ENCODE data around the gene TFPT.

The TFPT gene

DNA sequence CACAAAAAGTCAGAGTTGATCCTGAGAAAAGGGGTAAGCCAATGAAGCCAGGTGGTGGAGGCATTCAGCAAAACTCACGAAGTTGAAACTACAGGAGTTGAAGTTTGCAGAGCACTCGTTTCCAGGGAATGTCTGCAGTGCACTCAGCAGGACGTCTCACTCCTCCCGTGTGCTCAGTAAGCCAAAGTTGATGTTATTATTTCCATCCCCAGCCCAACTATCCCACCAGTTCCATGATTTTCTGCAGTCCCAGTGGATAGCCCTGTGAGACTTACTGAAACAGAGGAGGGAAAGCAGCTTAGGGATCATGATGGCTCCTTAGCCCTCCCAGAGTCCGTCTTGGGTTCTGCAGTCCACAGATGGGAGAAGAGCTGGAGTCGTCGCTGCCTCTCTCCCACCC, 34.4 kb downstream of the TFPT start, which contains the start of gene TARM1:
TSS of gene TARM1 (minus strand) at position 334 of the 400 bp plus-strand sequence. CDS start at position 309, 25 bp downstream.
- in situ Hi-C loops (cut with MboI; ENCODE audit: low sequenced_read_pairs): no loop called here

DNA sequence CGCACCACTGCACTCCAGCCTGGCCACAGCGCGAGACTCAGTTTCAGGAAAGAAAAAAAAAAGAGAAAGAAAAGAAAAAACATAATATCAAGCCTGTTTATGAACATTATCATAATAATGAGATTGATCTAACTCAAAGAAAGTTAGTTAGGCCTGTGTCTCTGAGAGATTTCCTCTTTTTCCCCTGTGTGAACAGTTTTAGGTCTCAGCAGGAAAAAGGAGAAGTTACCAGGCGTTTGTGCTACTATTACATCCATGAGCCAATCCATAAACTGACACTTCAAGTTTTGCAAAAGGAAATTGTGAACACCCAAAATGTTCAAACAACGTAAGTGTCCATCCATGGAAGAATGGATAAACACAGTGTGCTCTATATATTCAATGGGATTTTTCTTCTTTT, 38.1 kb downstream of the TFPT start:
- in situ Hi-C loops (cut with MboI; ENCODE audit: low sequenced_read_pairs): no loop called here

DNA sequence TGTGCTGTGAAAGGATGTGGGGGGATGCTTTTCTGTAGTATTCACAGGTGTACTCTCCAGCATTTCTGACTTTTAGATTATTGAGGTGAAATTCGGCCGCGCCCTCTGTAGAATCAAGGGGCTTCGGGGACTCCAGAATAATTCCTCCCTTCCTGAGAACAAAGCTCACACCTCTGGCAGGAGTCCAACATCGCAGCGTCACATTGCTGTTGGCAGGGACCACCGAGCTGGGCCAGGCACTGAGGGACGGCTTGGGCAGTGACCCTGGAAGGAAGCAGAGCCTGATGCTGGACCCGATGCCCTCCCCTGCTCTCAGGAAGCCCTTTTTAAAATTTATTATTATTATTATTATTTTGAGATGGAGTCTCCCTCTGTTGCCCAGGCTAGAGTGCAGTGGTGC, 40.6 kb downstream of the TFPT start:
- in situ Hi-C loops (cut with MboI; ENCODE audit: low sequenced_read_pairs): no loop called here

DNA sequence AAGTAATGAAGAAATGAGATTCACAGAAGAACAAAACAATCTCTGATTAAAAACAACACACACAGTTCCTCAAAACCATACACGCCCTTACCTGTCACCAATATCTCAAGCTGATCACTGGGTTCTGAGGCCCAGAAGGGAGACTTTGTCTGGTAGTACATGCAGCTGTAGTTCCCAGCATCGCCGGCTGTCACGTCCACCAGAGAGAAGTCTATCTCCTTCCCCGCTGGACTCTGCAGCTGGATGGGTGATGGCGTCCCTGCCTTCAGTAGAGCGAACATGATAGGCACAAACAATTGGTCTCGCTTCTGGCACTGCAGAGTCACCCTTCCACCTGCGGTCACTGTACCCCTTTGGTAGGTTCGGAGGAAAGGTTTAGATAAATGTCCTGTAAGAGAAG, 41.6 kb downstream of the TFPT start:
- in situ Hi-C loops (cut with MboI; ENCODE audit: low sequenced_read_pairs): no loop called here

DNA sequence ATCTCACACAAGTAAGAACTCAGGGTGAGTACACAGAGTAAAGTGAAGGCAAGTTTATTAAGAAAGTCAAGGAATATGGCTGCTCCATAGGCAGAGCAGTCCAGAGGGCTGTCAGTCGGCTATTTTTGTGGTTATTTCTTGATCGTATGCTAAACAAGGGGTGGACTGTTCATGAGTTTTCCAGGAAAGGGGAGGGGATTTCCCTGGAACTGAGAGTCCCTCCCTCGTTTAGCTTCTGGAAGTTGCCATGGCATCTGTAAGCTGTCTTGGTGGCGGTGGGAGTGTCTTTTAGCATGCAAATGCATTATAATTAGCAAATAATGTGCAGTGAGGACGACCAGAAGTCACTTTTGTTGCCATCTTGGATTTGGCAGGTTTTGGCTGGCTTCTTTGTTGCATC, 46.0 kb downstream of the TFPT start:
- in situ Hi-C loops (cut with MboI; ENCODE audit: low sequenced_read_pairs): no loop called here

DNA sequence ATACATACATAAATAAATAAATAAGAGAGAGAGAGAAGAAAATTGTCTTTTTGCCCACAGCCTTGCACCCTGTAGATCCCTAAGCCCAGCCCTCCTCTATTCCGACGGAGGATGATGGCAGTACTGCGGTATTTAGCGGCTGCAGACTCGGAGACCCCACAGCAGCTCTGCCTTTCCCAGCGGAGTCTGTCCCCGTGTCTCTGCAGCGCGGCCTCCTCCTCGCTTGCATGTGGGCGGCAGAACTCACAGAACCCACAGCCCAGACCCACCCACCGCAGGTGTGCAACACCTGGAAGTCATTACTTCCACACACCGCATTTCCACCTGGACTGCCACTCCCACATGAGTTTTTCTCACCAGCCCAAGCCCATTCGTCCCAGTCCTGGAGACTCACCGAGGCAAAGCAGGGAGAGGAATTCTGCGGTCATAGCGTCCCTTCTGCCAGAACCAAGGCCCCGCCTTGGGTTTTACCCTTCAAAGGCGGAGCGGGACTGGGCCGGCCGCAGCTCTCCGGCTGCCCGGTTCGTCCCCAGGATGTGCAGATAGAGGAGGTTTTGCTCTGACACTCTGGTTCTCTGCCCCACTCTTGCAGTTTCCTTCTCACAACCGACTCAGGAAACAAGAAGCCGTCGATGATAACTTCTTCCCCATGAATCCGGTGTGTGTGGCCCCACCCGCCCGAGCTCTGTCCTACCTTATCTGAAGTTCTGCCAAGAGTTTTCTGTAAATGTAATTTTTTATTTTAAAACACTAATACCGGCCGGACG, 51.9 kb downstream of the TFPT start, which contains the start of gene VSTM1:
TSS of gene VSTM1 (minus strand) at position 548 of the 767 bp plus-strand sequence. CDS start at position 428, 120 bp downstream.
- in situ Hi-C loops (cut with MboI; ENCODE audit: low sequenced_read_pairs): no loop called here

DNA sequence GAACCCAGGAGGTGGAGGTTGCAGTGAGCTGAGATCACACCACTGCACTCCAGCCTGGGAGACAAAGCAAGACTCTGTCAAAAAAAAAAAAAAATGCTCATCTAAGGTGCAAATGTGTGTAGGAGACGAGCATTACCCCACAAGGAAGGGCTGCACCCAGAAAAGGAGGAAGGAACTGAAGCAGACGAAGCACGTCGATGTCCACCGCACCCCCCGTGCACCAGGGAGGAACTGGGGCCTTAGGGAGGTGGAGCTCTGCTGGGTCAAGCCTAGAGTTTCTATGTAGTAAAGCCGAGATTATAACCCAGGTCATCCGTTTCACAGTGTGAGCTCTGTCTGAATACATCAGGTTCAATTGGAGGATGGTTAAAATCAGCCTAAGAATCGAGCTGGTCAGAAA, 52.8 kb downstream of the TFPT start:
- in situ Hi-C loops (cut with MboI; ENCODE audit: low sequenced_read_pairs): no loop called here

Measured in HL-60/S4 treated with phorbol 12-myristate 13-acetate at 8.2 ng/mL for 4 days and 3 days (cell line).